Measurements from ENCODE around the gene CDKAL1. TPM values are rescaled to one million over a fixed set of nuclear protein-coding genes. Genes with fewer than 3 reads are reported as not detected.

The CDKAL1 gene
- total RNA-seq, 1 experiment from 2014 or later: 21.8 TPM

GRCh38 chr6:21161707-21162106, 627.5 kb downstream of the CDKAL1 start:
- Histone ChIP-seq H3K4me1 (no peaks in the 10 kb centered on the region), H3K27ac (no peak overlapping the region), H3K9me3 (replicated peaks) (no peaks in the 10 kb centered on the region), H3K36me3 (no peaks in the 10 kb centered on the region), H3K4me3 (no peak overlapping the region), H3K27me3 (no peaks in the 10 kb centered on the region)
- no peak for DNase-seq

DNA sequence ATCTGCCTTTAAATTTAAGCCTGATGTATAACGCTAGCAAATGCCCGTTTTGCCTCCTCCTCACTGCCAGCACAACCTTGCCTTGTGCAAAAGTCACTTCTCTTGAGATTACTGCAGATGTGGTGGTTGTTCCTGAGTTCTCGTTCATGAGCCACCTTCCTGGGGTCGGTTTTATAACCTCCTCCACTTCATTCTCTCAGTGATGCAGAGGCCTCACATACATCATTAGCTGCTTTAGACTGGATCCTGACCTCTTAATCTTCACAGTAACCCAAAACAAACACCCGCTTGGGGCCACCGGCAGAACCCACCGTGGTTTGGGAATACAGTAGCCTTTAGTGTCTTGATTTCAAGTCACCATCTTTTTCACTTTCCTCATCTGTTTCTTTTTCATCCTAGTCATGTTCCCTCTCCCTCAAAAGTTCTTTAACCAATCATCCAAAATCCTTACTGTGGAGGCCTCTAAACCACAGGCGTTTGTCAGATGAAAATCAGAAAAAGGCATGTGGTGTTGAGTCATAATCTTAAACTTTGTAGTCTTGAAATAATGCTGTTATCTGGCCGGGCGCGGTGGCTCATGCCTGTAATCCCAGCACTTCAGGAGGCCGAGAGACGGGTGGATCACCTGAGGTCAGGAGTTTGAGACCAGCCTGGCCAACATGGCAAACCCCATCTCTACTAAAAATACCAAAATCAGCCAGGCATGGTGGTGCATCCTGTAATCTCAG, 629.0 kb downstream of the CDKAL1 start:
- no peak overlapping the region for H3K27ac ChIP-seq
- no peaks in the 10 kb centered on the region for H3K4me1 ChIP-seq
- H3K4me3 ChIP-seq: no peak overlapping the region
- H3K36me3 ChIP-seq: no peaks in the 10 kb centered on the region
- no peaks in the 10 kb centered on the region for H3K9me3 ChIP-seq (replicated peaks)
- DNase-seq: no peak
- no peaks in the 10 kb centered on the region for H3K27me3 ChIP-seq

DNA sequence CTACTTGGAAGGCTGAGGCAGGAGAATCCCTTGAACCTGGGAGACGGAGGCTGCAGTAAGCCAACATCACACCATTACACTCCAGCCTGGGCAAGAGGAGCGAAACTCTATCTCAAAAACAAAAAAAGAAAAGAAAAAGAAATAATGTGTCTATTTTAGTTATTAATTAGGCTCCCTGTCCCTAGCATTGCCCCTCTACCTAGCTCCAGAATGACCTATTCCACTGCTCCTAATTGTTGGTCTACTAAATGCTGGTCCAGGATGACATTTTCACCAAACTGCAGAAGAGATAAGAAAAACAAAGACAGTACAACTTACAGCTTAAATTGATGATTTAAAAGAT, 629.6 kb downstream of the CDKAL1 start:
- Histone ChIP-seq H3K4me1 (no peaks in the 10 kb centered on the region), H3K36me3 (no peaks in the 10 kb centered on the region), H3K4me3 (no peak overlapping the region), H3K9me3 (replicated peaks) (no peaks in the 10 kb centered on the region), H3K27ac (no peak overlapping the region), H3K27me3 (no peaks in the 10 kb centered on the region)
- no peak for DNase-seq

DNA sequence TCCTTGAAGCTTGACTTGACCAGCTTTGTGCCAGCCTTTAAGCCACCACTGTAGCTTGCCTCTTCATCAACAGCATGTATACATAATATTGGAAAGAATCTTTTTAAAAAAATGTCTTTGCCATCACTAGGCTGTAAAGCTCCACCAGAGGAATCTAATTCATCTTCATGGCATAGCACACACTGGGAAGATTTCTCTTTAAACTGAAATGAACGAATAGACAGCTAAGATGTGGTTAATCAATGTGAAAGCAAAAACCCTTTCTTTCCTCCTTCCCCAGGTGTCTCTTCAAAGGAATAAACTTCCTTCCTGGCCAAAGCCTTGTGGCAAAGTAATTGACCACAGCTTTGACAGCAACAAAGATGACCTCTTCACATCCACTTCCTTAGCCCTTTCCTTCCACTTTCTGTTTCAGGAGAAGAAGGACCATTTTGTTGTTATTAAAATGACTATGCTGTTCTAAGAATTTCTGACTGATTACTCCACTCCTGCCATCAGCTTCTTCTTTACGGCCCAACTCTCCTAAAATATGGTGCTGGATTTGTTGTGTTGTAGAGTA, 630.6 kb downstream of the CDKAL1 start:
- no peak for DNase-seq
- no peak overlapping the region for H3K4me3 ChIP-seq
- H3K27ac ChIP-seq: no peak overlapping the region
- no peaks in the 10 kb centered on the region for H3K9me3 ChIP-seq (replicated peaks)
- H3K27me3 ChIP-seq: no peaks in the 10 kb centered on the region
- no peaks in the 10 kb centered on the region for H3K4me1 ChIP-seq
- H3K36me3 ChIP-seq: no peaks in the 10 kb centered on the region

DNA sequence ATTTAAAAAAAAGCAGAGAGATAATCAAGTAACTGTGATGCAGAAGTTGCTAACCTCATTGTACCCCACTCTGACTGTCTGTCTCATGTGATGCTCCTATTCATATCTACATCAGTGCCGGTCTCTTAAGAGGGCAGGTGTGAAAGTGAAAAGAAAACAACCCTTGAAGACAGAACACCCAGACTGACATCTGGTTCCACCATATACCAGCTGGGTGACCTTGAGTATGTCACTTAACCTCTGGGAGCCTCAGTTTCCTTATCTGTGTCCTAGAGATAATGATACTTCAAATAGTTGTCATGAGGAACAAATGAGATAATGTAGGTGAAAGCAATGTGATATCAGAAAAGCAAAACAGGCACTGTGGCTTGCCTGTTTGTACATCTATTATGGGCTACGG, 632.5 kb downstream of the CDKAL1 start:
- H3K4me1 ChIP-seq: no peaks in the 10 kb centered on the region
- no peak overlapping the region for H3K4me3 ChIP-seq
- no peaks in the 10 kb centered on the region for H3K9me3 ChIP-seq (replicated peaks)
- DNase-seq: no peak
- H3K27me3 ChIP-seq: no peaks in the 10 kb centered on the region
- H3K27ac ChIP-seq: no peak overlapping the region
- H3K36me3 ChIP-seq: no peaks in the 10 kb centered on the region

GRCh38 chr6:21167790-21168189, 633.5 kb downstream of the CDKAL1 start:
- no peak for DNase-seq
- Histone ChIP-seq H3K27ac (no peak overlapping the region), H3K27me3 (no peaks in the 10 kb centered on the region), H3K4me1 (no peaks in the 10 kb centered on the region), H3K9me3 (replicated peaks) (no peaks in the 10 kb centered on the region), H3K36me3 (no peaks in the 10 kb centered on the region), H3K4me3 (no peak overlapping the region)

DNA sequence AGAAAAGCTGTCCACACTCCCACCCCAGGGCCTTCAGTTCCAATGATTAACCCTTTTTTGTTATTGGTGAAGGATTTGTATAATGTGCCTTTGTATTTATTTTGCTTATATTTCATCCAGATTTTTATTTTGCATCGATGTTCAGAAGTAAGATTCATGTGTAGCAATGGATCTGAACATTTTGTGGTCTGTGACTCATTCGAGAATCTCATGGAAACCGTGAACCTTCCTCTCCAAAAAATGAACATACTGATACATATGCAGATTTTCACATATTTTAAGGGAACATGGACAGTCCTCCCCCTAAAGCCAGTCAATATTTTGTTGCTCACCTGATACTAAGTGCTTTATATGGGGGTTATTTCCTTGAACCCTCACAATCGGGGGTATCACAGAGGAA, 637.5 kb downstream of the CDKAL1 start:
- no peaks in the 10 kb centered on the region for H3K4me1 ChIP-seq
- H3K36me3 ChIP-seq: no peaks in the 10 kb centered on the region
- no peak overlapping the region for H3K4me3 ChIP-seq
- no peak overlapping the region for H3K27ac ChIP-seq
- H3K27me3 ChIP-seq: no peaks in the 10 kb centered on the region
- DNase-seq: no peak
- no peaks in the 10 kb centered on the region for H3K9me3 ChIP-seq (replicated peaks)

- no peak for DNase-seq
- Histone ChIP-seq H3K9me3 (replicated peaks) (no peaks in the 10 kb centered on the region), H3K27ac (no peak overlapping the region), H3K4me1 (no peaks in the 10 kb centered on the region), H3K4me3 (no peak overlapping the region), H3K27me3 (no peaks in the 10 kb centered on the region), H3K36me3 (no peaks in the 10 kb centered on the region)
Observed at GRCh38 chr6:21173031-21173430, 638.8 kb downstream of the CDKAL1 start.

DNA sequence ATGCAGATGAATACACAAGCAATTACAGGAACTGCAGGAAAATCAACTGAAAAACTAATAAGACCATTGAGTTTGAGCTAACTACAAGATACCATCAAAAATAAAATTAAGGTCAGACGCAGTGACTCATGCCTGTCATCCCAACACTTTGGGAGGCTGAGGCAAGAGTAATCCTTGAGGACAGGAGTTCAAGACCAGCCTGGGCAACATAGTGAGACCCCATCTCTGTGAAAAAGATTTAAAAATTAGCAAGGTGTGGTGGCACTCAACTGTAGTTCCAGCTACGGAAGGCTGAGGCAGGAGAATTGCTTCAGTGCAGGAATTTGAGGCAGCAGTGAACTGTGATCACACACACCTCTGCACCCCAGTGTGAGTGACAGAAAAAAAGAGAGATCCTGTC, 639.4 kb downstream of the CDKAL1 start:
- no peak overlapping the region for H3K27ac ChIP-seq
- no peaks in the 10 kb centered on the region for H3K27me3 ChIP-seq
- no peaks in the 10 kb centered on the region for H3K36me3 ChIP-seq
- H3K4me1 ChIP-seq: no peaks in the 10 kb centered on the region
- no peak for DNase-seq
- no peak overlapping the region for H3K4me3 ChIP-seq
- H3K9me3 ChIP-seq (replicated peaks): no peaks in the 10 kb centered on the region

DNA sequence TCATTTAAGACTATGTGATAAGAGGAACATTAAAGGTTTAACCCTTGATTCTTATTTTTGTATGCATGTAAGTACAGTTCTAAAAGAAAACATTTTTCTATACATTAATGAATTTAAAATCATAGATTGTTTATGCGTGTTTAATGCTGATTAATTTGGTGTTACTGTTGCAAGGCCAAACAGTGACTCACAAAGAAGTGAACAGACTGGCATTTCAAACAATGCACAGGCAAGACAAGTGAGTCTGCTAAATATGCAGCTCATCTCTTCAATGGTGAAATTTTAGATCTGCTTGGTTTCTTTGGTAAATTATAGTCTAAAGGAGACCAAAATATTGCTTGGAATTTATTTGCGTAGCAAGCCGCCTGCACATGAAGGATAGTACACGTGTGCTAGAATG, 641.9 kb downstream of the CDKAL1 start:
- H3K36me3 ChIP-seq: no peaks in the 10 kb centered on the region
- no peaks in the 10 kb centered on the region for H3K4me1 ChIP-seq
- no peak overlapping the region for H3K4me3 ChIP-seq
- H3K9me3 ChIP-seq (replicated peaks): no peaks in the 10 kb centered on the region
- no peaks in the 10 kb centered on the region for H3K27me3 ChIP-seq
- no peak overlapping the region for H3K27ac ChIP-seq
- DNase-seq: no peak

DNA sequence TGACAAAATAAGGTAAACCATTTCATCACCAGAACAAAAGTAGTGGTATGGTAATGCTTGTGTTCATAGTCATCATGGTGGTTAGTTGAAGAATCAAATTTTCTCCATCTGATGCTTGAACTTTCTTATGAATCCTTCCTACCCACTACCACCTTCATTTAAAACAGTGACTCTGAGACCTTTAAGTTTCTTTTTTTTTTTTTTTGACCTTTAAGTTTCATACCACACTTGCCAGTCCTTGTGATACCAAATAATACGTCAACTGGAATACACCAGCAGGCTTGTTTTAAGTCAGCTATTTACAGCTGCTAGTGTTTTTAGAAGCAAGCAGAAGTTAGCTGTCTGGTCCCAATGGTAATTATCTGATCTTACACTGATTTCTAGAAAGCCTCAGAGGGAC, 645.9 kb downstream of the CDKAL1 start:
- H3K27ac ChIP-seq: no peak overlapping the region
- no peaks in the 10 kb centered on the region for H3K36me3 ChIP-seq
- H3K4me3 ChIP-seq: no peak overlapping the region
- H3K4me1 ChIP-seq: no peaks in the 10 kb centered on the region
- H3K9me3 ChIP-seq (replicated peaks): no peaks in the 10 kb centered on the region
- H3K27me3 ChIP-seq: no peaks in the 10 kb centered on the region
- no peak for DNase-seq

GRCh38 chr6:21180800-21181337, 646.6 kb downstream of the CDKAL1 start:
- Histone ChIP-seq H3K9me3 (replicated peaks) (no peaks in the 10 kb centered on the region), H3K4me1 (no peaks in the 10 kb centered on the region), H3K4me3 (no peak overlapping the region), H3K27me3 (no peaks in the 10 kb centered on the region), H3K27ac (no peak overlapping the region), H3K36me3 (no peaks in the 10 kb centered on the region)
- DNase-seq: no peak

GRCh38 chr6:21181866-21182265, 647.6 kb downstream of the CDKAL1 start:
- H3K4me1 ChIP-seq: no peaks in the 10 kb centered on the region
- no peak overlapping the region for H3K4me3 ChIP-seq
- no peaks in the 10 kb centered on the region for H3K27me3 ChIP-seq
- no peak overlapping the region for H3K27ac ChIP-seq
- H3K36me3 ChIP-seq: no peaks in the 10 kb centered on the region
- no peak for DNase-seq
- H3K9me3 ChIP-seq (replicated peaks): no peaks in the 10 kb centered on the region

DNA sequence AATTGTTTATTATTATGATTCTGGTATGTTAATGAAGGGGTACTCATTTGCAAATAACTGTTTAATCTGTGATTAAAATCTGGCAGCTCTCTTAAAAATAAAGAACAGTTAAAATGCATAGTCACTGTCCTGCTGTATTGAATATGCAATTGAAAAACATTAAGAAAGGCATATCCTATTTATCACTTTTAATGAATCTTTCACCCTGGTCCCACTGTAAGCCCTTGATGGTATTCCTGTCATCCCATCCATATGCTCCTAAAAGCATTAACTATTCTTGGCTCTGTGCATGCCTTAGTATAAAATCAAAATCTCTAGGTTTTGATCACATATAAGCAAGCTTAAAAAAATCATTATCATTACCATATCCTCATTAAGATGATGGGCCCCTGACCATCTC, 648.3 kb downstream of the CDKAL1 start:
- Histone ChIP-seq H3K27me3 (no peaks in the 10 kb centered on the region), H3K9me3 (replicated peaks) (no peaks in the 10 kb centered on the region), H3K36me3 (no peaks in the 10 kb centered on the region), H3K4me3 (no peak overlapping the region), H3K27ac (no peak overlapping the region), H3K4me1 (no peaks in the 10 kb centered on the region)
- no peak for DNase-seq

GRCh38 chr6:21185861-21186478, 651.7 kb downstream of the CDKAL1 start:
- Histone ChIP-seq H3K27ac (no peak overlapping the region), H3K36me3 (no peaks in the 10 kb centered on the region), H3K4me1 (no peaks in the 10 kb centered on the region), H3K27me3 (no peaks in the 10 kb centered on the region), H3K9me3 (replicated peaks) (no peaks in the 10 kb centered on the region), H3K4me3 (no peak overlapping the region)
- no peak for DNase-seq
